ENCODE data around the gene ALOX15B.

Gene ALOX15B

GRCh38 chr17:8038954-8039610, at the start of gene ALOX15B:
TSS of gene ALOX15B (plus strand) at chr17:8039059. CDS start at chr17:8039156, 97 bp downstream.
- no peak for DNase-seq (ENCODE audit: low spot score)

GRCh38 chr17:7989781-7990655, 48.8 kb upstream of the ALOX15B start:
- peak; percentile 75 for DNase-seq (ENCODE audit: low spot score)

GRCh38 chr17:7992516-7992915, 46.3 kb upstream of the ALOX15B start:
- no peak for DNase-seq (ENCODE audit: low spot score)

- no peak for DNase-seq (ENCODE audit: low spot score)
Measured at GRCh38 chr17:7992924-7993323, 45.9 kb upstream of the ALOX15B start.

GRCh38 chr17:7993972-7994589, 44.8 kb upstream of the ALOX15B start:
- no peak for DNase-seq (ENCODE audit: low spot score)

- DNase-seq (ENCODE audit: low spot score) = no peak
Measured at GRCh38 chr17:7995724-7996123, 43.1 kb upstream of the ALOX15B start.

GRCh38 chr17:7997186-7997585, 41.7 kb upstream of the ALOX15B start:
- peak; percentile 79 for DNase-seq (ENCODE audit: low spot score)

- DNase-seq (ENCODE audit: low spot score) = no peak
Measured at GRCh38 chr17:8001976-8002720, 36.7 kb upstream of the ALOX15B start, which contains the start of gene GUCY2D. TSS of gene GUCY2D (plus strand) at chr17:8002615. CDS start at chr17:8003048, 433 bp downstream.

- no peak for DNase-seq (ENCODE audit: low spot score)
Measured at GRCh38 chr17:8002721-8003593, 35.9 kb upstream of the ALOX15B start.

- no peak for DNase-seq (ENCODE audit: low spot score)
Measured at GRCh38 chr17:8003594-8004181, 35.2 kb upstream of the ALOX15B start.

GRCh38 chr17:8004899-8005298, 34.0 kb upstream of the ALOX15B start:
- no peak for DNase-seq (ENCODE audit: low spot score)

- no peak for DNase-seq (ENCODE audit: low spot score)
Measured at GRCh38 chr17:8005357-8005756, 33.5 kb upstream of the ALOX15B start.

GRCh38 chr17:8005967-8006730, 32.7 kb upstream of the ALOX15B start:
- no peak for DNase-seq (ENCODE audit: low spot score)

GRCh38 chr17:8006836-8007680, 31.8 kb upstream of the ALOX15B start:
- no peak for DNase-seq (ENCODE audit: low spot score)

GRCh38 chr17:8007836-8008235, 31.0 kb upstream of the ALOX15B start:
- no peak for DNase-seq (ENCODE audit: low spot score)

GRCh38 chr17:8012045-8012580, 26.7 kb upstream of the ALOX15B start:
- DNase-seq (ENCODE audit: low spot score) = no peak

GRCh38 chr17:8012996-8013640, 25.7 kb upstream of the ALOX15B start:
- no peak for DNase-seq (ENCODE audit: low spot score)
